Activated CD4-positive, alpha-beta T cell treated with anti-CD3 and anti-CD28 coated beads, Interleukin-2, Interleukin-6, amounts not matched to agents 100 ng/mL and 50 ng/mL, durations not matched to agents 16 hours and 8 hours (primary cell): ENCODE results near the gene LRP1B.

Experiments used
- DNase-seq: peaks from one replicate; pipeline ENCODE4 v3.0.0-alpha.2; 2020

The LRP1B gene

DNA sequence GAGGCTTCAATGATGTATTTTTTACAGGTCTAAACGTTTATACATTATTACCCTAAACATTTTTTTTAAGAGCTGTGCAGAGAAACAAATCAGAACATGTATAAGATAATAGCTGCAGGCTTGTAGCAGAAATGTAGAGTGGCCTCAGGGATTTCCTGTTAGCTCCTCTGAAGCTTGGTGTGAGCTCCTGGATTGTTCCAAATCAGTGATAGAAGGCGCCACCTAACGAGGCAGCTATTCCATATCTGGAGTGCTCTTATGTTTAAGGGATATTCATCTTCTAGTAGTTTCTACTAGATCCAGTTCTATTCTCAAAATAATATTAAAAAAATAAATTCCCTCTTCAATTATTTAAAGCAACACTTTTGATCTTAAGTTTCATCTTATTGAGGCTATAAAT, 93.1 kb downstream of the LRP1B start:
- no peak for DNase-seq

DNA sequence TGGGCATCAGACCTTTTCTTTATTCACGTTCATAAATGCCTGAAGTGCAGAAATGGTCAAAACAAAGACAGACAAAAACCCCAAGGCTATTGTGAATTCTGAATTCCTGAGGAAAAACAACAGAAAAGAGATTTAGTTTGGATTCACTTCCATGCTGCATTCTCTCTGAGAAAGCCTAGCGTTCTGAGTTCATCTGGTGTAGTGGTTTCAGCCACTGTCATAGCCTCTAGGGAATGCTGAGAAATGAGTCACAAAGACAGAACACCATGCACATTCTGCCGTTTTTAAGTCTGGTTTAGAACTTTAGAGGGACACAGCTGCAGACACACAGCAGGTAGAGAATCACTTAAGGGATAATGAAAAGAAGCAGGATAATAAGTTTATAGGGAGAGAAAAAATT, 93.8 kb downstream of the LRP1B start:
- DNase-seq, result no peak

DNA sequence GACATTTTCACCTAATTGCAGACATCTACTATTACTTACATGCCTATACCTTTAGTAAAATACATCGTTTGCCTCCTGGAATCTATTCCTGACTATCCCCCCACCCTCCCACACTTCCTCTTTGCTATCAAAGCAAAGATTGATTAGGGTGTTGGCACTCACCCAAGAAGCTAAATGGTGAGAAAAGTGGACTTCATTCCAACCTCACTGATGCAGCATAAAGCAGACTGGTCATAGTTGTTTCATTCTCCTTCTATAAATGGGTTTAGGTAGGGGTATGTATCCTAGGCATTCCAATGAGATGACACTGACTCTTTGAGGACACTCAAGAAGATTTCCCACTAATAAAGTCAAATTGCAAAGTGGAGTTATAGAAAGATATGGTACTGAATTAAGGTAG, 97.4 kb downstream of the LRP1B start:
- DNase-seq, result no peak

- DNase-seq, result no peak
Observed at GRCh38 chr2:142031656-142032055, 99.2 kb downstream of the LRP1B start.

- no peak for DNase-seq
Observed at GRCh38 chr2:142030735-142031134, 100.1 kb downstream of the LRP1B start.

DNA sequence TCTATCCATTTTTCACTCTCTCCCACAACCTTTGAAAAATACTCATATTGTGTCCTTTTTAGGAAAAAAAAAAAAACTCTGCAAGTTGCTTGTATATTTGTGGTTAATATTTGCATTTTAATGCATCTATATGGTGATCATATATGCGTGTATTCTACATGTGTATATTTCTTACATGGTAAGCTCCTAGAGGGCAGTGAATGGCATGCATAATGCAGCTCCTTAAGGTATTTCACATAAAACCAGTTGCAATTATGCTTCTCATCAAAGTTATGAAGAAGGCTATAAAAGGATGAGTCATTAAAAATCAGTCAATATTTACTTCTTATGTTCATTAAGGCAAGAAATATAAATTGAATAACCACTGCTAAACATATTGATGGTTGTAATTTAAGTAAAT, 100.8 kb downstream of the LRP1B start:
- no peak for DNase-seq

- no peak for DNase-seq
Observed at GRCh38 chr2:142025394-142025793, 105.4 kb downstream of the LRP1B start.

- no peak for DNase-seq
Observed at GRCh38 chr2:142020368-142020767, 110.4 kb downstream of the LRP1B start.

DNA sequence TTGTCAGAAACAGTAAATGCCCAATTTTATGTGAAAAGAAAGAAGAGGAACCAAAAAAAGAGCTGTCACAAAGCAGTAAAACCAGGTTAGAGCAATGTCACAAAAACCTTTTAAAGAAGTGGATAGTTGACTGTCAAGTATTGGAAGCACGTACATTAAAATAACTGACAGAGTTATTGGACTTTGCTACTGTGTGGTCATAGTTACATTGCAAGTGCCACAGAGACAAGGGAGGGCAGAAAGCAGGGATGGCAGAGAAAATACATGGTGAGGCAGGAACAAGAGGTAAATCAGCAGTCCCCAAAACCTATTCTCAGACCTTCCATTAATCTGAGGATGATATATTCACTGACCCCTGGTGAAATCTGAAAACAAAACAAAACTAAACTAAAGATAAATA, 116.3 kb downstream of the LRP1B start:
- DNase-seq, result no peak

DNA sequence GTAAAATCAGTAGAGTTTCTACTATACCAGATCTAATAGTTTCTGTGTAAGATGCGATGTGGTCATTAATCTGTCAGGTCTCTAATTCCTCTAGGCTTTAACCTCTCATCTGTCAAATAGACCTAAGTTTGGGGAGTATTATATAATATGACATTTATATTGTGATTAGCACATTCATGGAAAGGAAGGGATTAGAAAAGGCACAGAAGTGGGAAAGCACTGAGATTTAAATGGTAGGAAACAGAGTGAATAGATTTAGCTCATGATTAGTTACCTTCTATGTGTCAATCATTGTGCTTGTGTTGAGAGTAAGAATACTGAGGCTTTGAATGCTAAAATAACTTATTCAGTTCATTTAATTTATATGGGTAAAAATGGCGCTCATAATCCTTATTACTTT, 118.0 kb downstream of the LRP1B start:
- DNase-seq, result no peak

- no peak for DNase-seq
Observed at GRCh38 chr2:142010477-142011270, 120.1 kb downstream of the LRP1B start.

DNA sequence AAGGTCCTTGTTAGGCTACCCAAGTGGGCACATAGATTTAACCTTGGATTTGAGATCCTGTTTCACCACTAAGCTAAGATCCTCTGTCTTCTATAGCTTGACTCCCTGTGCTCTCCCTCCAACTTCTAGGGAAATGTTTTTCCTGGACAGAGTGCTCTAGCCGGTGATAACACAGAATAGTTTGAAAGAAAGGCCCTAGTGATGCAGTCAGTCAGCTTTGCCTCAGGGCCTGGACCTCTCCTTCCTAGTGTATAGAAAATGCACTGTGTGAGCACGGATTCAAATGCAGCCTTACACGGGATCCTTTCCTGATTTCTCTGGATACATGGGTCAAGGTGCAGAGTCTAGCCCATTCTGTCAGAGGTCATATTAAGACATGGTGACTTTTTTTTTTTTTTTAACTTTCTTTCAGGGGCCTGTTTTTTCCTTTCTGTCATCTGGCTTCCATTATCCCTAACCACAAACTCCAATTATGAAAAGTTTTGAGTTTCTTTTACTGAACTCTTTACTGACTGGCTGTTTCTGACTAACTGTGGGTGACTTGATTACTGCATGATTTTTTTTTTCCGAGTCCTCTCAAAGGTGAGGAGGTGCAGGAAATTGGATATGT, 122.6 kb downstream of the LRP1B start:
- no peak for DNase-seq

DNA sequence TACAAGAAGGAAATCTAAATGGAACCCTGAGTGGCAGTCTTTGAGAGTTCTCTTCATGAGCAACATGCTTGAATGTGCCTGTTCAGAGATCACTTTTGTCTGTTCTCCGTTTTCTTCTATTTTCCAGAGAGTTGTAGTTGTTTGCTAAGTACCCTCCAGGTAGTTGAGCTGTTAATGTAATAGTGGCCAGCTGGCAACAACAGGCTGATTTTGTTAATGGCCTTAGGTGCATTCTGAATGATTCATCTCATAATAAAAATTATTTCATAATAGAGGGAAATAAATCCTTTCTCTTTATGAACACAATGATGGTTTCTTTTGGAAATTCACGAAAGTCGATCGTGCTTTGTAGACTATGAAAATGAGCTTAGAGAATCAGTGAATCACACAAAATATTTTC, 136.8 kb downstream of the LRP1B start:
- no peak for DNase-seq

DNA sequence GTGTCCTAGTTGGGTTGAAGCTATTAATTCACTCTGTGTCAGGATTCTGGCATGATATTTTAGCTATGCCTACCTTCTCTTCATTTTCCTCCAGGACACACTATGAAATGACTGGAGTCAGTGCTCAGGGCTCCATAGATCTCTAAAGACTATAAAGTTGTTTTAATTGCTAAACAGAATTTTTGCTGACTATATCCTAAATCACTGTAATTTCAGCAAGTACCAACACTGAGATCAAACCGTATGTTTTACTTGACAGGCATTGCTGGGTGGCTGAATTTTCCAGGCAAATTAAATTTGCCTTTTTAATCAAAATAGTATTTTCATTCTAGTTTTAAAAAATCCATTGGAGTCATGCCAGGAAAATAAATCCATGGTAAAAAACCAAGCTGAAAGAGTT, 138.1 kb downstream of the LRP1B start:
- DNase-seq, result no peak

DNA sequence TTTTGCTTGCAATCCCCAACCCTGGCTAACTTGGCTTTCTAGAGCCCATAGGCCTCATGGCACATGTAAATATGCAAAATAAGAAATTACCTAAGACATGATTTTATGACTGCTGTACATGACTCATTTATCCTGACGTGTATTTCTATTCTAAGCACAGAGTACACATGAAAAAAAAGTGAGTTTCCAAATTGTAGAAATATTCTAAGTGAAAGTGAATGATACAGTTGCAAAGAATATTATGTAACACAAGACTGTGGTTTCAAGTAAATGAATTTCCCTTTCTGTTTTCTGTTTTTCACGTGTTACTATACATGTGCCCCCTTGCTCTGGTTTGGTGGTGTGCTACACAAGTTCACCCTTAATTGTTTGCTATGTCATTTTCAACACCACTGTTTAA, 162.4 kb downstream of the LRP1B start:
- no peak for DNase-seq

DNA sequence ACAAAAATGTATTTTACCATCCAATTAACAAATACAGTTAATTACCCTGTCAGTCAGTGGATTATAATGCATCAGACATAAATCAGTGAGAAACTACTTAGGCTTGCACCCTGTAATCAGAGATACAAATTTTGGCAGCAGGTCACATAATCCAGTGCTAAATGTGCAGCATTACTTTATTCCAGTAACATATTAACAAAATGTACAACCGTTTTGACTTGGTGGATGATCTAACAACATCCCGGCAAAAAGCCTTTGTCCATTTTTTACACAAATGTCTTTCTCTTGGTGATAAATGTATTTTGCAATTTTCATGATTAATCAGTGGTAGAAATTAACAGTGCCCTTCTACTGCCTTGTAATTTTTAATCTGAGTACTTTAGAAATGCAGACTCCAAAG, 162.8 kb downstream of the LRP1B start:
- no peak for DNase-seq

DNA sequence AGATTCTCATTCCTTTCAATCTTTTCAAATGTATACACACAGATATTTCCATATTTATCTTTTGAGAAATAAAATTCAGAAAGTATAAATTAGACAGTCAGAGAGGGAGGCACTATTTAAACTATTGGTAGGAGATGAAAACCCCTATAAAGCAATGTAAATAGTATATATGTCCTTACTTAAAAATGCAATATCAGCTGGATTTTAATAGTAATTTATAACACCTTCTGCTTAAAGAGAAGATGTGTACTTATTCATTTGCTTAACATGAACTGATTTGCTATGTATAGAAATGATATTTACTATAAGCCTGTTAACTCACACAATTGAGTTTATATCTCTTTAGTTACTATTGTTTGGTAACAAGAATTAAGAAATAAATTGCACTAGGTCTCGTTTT, 163.3 kb downstream of the LRP1B start:
- no peak for DNase-seq

DNA sequence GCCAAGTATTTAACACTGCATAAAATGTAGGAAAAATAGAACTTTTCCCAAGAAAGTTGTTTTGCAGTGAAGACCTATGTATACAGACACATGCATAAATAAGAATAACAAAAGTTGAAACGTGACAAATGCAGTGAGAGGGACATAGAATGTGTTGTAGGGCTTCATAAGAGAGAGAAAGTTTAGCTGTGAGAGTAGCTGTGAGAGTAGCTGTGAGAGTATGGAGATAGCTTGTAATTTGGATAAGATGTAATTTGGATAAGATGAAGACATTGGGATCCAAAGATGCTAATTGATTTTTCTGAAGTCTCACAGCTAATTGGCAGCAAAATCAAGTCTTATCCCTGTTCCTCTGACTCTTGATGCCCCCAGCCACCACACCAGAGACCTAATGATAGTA, 170.9 kb downstream of the LRP1B start:
- DNase-seq, result no peak

DNA sequence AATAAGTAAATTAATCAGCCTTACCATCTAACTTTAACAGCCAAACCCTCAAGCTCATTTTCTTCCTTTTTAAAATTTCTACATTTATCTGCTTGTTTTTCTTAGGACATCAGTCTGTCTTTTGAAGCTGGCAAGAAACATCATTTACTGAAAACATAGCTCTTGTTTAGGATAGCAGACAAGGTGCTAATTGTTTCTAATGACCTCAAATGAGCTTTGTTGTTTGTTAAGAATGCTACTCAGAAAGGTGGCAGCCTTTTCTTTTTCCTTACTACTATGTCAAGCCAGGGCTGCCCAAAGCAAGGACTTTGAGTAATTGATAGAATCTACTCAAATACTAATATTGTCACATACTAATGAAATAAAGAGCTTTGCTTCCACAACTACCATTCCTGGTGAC, 171.8 kb downstream of the LRP1B start:
- DNase-seq, result no peak

DNA sequence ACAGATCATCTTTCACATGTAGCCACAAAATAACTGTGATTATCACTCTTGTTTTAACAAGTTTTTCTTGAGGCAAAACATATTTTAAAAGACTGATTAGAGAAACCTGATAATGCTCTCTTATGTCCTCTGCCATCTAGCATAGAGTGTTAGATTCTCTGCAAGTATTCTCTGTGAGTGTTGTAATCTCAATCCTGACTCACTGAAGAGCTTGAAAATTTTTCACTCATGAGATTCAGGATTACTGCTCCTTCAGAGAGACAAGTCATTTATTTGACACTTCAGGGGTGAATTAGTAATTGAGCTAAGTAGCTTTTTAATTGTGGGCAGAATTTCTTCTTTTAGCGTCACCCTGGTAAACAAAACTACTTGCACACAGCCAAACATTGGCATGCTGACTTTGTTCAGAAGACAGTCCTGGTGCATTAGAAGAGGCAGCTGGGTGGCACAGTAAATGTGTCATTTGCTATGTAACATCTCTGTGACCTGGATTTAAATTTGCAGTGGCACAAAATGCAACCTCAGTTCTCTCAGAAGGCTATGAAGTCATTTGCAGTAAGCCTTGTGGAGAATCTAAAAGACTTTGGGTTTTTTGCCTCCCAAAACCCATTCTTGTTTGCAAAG, 172.9 kb downstream of the LRP1B start:
- DNase-seq, result no peak

DNA sequence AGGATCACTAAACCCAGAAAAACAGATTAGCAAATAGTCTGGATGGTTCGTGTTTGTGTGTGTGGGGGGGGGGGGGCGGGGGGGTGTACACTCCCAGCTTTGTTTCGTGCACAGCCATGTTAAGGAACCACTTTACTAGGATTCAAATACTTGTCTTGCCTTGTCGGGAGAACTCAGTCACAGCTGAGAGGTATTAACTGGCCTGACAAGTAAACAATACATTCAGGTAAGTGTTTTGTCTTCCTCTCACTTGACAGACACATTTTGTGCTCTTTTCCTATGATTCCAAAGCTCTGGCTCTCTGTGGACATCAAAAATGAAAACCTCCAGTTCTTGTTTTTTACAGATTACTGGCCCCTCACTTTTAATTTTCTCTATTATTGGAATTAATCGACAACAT, 173.5 kb downstream of the LRP1B start:
- no peak for DNase-seq

DNA sequence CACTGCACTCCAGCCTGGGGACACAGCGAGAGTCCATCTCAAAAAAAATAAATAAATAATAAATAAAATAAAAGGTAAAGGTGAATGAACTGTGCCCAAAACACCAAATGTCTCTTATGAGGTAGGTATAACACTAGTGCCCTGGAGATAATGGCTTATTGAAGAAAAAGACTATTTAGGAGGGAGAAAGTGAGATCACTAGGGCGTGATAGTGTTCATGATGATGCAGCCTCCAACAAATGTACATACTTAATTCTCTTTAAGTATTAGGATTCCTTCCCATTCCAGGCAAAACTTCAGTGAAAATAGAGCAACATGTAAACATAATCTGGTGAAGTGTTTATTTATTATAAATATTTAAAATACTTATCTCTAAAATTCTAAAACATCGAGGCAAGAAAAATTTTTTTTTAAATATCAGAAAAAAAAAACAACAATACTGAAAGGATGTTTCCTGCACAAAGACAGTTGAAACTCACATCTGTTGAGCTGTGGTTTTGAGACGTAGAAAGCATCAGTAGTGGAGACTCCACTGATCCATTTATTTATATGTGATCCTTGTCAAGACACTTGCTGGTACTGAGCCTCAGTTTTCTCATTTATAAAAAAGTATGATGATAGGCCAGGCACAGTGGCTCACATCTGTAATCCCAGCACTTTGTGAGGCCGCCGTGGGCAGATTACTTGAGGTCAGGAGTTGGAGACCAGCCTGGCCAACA, 183.3 kb downstream of the LRP1B start:
- no peak for DNase-seq

GRCh38 chr2:141946016-141946415, 184.8 kb downstream of the LRP1B start:
- no peak for DNase-seq

DNA sequence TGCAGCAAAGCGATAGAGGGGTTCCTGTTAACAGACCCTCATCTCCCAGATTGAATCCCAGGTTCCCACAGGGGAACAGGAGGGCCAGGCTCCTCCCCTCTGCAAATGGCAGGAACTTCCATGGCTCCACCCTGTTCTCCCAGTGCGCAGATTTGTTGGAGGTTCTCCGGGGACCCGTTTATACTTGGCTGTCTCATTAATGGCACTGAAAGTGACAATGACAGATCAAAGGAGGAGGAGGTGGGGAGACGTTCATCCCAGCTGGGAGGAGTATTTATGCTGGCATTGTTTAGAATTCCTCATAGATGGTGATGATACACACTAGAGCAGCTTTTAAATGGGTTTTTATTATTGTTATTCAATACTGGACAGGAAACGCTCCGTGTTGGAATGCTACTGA, 186.9 kb downstream of the LRP1B start:
- DNase-seq, result no peak
